Fibroblast of the conjunctiva (primary cell): Measurements from ENCODE around the gene CHMP3.
A peak's percentile ranks its signal among the peaks of the same experiment; 100 is the strongest.
"Not testable (repeated sequence)": the region's sequence is repeated elsewhere in the genome, so short reads cannot be mapped to it uniquely, and the experiment has no call there.

ENCODE experiments used
- DNase-seq: peaks from one replicate; pipeline ENCODE4 v3.0.0-alpha.2; 2010; ENCODE audit warnings: low read depth

The CHMP3 gene

DNA sequence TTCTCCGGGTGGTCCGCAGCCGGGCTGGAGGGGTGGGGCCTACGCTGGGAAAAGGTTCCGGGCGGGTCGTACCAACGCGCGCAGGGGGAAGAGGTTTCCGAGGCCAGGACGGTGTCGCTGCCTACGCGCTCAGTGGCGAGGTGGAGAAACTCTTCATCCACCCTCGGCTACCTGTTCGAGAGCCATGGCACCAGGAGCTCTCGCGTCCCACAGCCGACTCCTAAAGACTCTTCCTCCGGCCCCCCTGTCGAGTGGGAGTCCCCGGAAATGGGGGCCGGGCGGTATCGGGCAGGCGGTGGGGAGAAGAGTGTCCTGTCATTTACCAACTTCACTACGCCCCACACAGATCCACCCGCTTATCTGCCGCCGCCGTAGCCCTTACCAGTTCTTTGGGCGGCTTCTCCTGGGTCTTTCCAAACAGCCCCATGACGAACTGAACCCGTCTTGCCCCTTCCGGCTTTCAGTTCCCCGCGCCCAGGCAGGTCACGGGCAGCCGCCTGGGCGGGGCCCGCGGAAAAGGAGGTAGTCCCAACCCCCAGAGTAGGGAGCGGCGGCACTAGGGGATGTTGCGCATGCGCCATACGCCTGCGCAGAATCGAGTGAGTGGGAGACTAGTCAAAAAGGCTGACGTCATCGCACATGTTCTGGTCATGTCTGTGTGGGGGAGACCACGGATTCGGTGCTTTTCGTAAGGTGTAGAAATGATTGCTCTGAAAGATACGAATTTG, at the start of gene CHMP3:
Gene CHMP3 (minus strand): TSS at position 522 of the 728 bp plus-strand sequence. CDS start 95 bp downstream, at position 427.
- peak; percentile 95 for DNase-seq

DNA sequence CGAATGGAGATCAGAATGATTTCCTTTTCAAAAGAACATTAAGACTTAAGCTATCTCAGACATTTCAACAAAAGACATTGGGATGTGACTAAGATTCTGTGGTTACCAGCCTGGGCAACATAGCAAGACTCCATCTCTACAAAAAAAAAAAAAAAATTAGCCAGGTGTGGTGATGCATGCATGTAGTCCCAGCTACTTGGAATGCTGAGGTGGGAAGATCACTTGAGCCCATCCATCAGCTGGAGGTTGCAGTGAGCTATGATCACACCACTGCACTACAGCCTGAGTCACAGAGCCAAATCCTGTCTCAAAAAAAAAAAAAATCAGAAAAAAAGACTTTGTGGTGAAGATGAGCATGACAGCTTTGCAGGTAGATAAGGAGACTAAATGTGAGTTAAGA, 47.6 kb upstream of the CHMP3 start:
- no peak for DNase-seq

DNA sequence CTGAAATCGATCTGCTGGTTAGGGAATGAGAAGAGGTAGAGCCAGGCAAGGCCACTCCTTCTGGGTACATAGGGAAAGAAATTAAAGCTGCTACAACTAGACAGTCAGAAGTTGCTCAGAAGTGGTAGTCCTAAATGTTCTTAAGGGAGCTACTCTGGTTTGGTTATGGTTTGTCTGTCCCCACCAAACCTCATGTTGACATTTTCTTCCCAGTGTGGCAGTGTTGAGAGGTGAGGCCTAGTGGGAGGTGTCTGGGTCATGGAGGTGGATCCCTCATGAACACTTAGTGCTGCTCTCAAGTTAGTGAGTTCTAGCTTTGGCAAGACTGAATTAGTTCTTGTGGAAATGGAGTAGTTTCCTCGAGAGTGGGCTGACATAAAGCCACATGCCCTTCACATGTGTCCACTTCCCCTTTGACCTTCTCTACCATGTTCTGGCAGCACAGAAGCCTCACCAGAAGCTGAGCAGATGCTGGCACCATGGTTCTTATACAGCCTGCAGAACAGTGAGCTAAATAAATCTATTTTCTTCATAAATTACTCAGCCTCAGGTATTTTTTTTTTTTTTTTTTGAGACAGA, 45.7 kb upstream of the CHMP3 start:
- DNase-seq, result no peak

DNA sequence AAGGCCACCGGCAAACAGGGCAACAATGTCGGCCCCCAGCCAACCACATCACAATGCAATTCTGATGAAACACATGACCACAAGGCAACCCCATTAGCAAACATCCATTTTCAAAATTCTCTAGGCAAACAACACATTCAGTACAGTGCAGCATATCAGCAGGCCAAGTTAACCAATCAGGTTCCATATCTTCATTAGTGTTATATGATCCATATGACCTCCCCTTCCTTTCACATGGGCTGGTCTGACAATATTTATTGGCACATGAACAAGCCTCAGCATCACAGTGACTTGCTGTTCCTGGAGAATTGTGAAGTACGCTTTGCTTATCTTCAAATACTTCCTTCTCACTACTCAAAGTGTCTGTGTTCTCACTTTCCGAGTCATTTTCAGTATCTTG, 40.7 kb upstream of the CHMP3 start:
- DNase-seq, result no peak

DNA sequence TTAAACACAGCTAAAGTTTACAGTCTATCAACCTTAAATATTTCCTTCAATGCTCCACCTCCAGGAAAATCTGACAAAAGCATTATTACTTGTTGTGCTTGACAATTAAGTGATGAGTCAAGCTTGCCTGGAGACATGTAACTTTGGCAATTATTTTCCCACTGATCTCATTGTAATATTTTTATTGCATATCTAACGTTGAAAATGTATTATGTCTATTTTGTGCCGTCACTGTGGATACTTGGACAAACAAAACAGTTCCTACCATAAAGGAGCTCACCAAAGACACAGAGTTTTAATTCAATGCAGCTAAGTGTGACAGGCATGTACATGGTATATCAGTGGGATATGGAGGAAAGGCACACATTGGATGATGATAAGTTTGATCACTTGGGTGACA, 35.7 kb upstream of the CHMP3 start:
- DNase-seq, result no peak

DNA sequence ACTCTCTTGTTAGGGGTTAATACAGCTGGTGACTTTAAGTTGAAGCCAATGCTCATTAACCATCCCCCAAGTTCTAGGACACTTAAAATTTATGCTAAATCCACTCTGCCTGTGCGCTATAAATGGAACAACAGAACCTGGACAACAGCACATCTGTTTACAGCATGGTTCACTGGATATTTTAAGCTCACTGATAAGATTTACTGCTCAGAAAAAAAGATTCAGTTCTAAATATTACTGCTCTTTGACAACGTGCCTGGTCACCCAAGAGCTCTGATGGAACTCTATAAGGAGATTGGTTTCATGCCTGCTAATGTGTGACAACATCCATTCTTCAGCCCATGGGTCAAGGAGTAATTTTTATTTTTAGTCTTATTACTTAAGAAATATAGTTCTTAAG, 32.9 kb upstream of the CHMP3 start:
- DNase-seq, result no peak

DNA sequence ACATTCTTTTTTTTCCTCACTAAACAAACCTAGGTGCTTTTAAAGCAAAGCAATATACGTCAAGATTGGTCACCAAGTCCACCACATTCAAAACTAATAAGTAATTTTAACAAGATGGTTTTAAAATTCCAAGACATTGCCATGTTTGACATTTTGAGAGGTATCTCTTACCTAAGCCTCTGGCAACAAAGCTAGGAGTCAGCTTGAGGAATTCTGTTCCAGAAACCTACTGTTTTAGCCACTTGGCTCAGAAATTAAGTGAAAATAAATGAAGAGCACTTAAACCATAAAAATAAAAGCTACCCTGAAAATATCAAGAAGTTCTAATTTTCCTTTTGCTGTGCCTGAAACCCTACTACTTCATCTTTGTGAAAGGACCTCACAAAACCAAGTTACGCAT, 30.0 kb upstream of the CHMP3 start:
- DNase-seq, result no peak

DNA sequence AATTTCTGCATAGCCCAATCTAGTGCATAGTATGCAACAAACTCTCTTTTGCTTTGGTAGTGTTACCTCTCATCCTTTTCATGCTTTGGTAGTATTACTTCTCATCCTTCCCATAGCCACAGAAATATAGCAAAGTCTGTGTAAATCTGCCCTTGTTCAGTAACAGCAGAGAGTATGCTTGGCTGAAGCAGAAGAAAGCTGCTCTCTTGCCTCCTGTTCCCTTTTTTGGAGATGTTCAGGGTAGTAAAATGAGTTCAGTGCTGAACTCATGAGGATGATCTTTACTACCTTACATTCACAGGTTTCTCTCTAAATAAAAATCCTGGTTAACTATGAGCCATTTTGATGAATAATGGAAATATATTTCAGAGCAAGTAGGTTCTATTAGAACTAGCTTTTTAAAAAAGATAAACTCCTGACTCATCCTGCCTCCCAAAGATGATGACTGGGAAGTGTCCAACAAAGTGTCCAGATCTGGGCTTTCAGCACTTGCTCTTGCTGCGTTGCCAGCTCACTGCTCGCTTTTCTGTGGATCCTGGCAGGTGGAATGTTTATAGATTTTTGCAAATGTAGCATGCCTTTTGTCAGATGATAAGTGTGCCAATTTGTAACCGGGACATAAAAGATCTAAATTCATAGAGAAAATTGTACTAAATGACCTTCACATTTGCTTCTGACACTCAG, 29.4 kb upstream of the CHMP3 start:
- DNase-seq, result no peak

DNA sequence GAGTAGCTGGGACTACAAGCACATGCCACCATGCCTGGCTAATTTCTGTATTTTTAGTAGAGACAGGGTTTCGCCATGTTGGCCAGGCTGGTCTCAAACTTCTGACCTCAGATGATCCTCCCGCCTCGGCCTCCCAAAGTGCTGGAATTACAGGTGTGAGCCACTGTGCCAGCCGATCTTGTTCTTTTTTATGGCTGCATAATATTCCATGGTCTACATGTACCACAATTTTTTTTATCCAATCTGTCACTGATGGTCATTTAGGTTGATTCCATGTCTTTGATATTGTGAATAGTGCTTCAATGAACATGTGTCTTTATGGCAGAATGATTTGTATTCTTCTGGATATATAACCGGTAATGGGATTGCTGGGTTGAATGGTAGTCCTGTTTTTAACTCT, 26.5 kb upstream of the CHMP3 start:
- DNase-seq, result not testable (repeated sequence)

DNA sequence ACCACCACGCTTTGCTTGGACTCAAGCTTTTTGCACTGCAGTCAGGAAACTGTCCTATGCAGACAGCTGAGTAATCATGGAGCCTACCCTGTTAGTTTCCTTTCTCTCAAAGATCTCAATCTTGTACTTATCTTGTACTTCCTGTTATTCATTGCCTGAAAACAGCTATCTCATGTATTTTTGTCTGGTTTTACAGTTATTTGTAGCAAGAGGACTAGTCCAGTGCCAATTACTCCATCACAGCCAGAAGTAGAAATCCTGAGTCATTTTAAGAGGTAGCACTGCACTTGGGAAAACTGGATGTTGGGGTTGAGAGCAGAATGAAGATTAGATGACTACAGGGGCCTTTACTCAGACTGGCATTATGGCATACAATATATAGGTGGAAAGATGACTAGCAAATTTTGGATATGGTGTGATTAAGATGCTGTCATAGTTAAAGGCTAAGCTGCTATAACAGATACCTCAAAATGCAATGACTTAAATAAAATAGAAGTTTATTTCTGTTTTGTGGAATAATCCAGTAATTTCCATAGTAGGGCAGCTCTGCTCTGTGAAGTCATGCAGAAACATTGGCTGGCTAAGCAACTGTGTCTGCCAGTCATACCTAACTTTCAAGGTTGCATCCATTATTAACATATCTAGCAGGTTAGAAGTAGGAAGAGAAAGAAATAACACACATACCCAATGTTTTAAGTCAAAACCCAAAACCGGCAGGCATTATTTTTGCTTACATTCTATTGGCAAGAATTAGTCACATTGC, 21.1 kb upstream of the CHMP3 start:
- no peak for DNase-seq

DNA sequence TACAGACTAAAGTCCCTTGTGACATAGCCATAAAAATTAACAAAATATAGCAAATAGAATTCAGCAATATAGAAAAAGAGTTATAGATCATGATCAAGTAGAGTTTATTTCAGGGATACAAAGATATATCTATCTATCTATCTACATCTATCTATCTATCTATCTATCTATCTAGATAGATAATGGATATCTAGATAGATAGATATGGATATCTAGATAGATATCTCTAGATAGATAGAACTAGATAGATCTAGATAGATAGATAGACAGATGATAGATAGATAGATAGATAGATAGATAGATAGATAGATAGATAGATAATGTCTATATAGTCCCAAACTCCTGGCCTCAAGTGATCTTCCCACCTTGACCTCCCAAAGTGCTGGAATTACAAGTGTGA, 17.3 kb upstream of the CHMP3 start:
- no peak for DNase-seq

DNA sequence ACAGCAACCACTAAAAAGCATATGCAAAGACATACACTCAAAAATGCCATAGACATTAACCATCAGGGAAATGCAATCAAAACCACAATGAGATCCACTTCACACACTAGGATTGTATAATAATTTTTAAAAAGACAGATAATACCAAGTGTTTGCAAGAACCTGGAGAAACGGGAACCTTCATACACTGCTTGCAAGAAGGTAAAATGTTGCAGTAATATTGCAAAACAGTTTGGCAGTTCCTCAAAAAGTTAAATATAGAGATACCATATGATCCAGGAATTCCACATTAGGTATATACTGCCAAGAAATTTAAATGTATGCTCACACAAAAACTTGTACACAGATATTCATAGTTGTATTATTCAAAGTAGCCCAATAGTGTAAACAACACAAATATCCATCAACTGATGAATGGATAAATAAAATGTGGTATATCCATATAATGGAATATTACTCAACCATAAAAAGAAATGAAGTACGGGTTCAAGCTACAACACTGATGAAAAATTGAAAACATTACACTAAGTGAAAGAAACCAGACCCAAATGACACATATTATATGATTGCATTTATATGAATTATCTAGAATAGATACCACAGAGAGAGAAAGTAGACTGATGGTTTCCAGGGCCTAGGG, 14.7 kb upstream of the CHMP3 start:
- DNase-seq, result no peak

DNA sequence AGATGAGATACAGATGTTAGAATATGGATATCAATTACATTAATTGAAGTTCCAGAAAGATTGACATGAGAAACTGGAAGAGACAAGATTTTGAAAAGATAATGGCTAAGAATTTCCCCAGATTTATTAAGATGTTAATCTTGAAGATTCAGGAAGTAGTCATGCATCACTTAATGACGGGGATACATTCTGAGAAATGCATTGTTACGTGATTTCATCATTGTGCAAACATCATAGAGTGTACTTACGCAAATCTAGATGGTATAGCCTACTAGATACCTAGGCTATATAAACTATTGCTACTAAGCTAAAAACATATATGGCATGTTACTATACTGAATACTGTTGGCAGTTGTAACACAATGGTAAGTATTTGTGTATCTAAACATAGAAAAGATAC, 6.8 kb upstream of the CHMP3 start:
- DNase-seq, result no peak

DNA sequence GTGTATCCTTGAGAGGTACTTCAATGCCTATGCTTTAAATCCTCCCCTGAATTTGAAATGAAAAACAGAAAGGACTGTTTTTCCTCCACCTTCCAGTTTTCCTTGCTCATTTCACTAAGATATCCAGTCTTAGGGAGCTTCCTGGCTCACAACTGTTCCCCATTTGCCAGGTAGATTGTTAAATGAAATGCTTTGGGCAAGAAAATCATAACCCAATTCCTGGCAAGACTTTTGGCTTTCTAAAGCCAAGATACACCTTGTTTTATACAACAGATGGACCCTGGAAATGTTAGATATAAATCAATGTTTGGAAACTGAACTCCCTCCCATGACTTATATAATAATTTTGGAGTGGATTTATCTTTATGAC, 3.6 kb upstream of the CHMP3 start:
- DNase-seq, result no peak

DNA sequence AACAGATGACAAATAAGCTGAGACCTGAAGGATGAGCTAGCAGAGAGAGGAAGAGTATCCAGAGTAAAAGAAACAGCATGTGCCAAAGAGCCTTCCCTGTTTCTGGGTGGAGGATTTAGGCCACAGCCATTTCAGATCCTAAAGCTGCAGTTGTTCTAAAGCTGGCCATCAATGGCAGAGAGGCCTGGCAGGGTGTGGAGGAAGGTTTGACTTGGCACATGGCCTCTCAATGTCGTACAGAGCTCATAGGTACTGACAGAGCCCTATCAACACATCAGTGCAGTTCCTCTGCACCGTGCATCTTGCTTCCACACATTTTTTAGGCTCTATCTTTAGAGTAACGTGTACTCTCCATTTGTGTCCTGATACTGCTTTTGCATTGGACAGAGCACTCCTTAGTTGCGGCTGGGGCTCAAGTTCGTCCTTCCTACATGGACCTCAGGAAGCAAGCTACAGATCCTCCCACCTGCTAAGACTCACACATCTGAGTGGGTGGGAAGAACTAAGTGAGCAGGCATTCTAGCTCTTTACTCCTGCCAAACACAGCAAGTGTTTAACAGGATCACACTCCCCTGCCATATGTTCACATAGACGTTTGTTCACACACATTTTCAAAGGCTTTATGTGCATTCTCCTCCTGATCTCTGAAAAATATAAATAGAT, 3.0 kb upstream of the CHMP3 start:
- DNase-seq, result no peak

DNA sequence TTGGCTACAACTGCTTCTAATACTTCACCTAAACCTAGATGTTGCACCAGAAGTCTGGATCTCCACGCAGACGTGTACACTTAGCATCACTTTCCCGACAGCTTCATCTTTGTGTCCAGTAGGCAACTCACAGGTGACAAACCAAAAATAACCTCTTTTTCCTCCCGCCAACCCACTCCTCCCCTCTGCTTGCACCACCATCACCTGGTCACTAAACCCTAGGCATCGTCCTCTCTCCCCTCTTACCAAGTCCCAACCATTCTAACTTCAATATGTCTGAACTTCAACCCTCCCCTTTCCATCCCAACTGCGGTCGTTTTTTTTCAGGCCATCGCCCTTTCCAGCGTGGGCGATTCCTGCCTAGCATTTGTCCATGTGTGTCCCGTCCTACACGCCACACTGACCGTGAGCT, 413 bp upstream of the CHMP3 start:
- no peak for DNase-seq

DNA sequence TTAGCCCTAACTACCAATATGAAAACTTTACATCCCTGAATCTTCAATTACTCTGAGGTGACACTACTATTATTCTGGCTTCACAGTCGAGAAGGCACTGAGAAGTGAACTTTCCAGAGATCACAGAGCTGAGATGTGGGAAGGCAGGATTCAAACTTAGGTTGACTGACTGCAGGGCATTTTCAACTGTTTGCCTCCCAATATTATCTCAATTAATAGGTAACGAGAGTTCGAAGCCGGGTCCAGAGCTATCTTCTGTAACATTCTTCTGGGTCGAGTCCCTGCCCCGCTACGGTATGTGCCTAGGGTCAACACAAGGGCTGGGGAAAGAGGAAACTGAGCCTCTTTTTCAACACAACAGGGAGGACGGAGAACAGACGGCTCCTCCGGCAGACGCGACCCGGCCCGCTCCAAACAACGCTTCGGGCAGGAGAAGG, 740 bp downstream of the CHMP3 start:
- DNase-seq, result no peak

DNA sequence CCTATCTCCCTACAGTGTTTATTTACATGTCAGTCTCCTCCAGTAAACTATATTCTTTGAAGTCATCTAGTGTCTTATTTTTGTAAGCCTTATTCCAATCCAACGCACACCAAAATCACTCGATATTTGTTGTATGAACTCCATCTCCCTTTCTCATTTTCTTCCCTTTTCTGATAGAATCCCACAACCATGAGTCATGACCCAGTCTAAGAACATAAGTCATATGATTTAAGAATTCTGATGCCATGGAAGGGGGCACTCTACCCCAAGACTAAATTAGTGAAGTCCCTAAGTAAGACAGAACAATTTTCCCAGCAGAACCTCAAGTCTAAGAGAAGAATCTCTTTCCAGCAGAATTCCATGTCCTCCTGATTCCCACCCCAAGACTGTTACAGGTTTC, 5.4 kb downstream of the CHMP3 start:
- no peak for DNase-seq

DNA sequence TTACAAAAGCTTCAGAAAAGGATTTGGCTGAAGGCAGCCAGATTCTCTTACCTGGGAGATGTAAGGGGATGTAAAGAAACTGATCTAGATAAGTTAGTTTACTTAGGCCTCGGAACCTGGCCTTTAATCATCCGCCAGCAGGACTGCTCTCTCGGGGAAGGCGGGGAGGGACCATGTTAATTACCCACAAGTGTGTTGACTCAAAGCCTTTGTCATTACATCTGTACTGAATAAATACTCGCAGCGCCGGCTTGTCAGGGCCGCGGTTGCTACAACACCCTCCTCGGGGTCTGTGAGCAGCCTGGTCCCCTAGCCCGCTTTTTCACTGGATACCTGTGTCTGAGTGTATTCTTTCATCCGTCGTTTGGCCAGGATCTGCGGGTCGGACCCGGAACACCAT, 6.7 kb downstream of the CHMP3 start:
- DNase-seq, result no peak

DNA sequence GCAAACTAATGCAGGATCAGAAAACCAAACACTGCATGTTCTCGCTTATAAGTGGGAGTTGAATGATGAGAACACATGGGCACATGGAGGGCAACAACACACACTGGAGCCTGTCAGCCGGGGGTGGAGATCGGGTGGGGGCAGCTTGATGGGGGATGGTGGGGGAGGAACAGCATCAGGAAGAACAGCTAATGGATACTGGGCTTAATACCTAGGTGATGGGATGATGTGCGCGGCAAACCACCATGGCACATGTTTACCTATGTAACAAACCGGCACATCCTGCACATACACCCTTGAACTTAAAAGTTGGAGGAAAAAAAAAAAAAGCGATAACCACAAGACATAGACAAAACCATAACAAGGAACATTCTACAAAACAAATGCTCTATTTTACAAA, 10.4 kb downstream of the CHMP3 start:
- no peak for DNase-seq

DNA sequence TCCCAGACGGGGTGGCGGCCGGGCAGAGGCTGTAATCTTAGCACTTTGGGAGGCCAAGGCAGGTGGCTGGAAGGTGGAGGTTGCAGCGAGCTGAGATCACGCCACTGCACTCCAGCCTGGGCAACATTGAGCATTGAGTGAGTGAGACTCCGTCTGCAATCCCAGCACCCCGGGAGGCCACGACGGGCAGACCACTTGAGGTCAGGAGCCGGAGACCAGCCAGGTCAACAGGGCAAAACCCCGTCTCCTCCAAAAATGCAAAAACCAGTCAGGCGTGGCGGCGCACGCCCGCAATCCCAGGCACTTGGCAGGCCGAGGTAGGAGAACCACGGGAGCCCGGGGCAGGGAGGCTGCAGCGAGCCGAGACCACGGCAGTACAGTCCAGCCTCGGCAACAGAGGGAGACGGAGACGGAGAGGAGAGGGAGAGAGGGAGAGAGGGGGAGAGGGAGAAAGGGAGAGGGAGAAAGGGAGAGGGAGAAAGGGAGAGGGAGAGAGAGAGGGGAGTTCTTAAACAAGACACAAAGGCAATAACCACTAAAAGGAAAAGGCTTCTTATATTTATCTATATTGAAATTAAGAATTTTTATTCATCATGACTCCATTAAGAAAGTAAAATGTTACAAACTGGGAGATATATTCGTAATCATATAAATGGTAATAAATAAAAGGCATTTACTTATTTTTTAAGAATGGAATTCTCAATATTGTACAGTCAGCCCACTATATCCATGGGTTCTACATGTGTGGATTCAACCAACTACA, 13.1 kb downstream of the CHMP3 start:
- DNase-seq, result not testable (repeated sequence)
